Activated effector memory CD4-positive, alpha-beta T cell treated with Interleukin-2 at 50 U/mL for 16 hours (primary cell): ENCODE results near the gene VGLL4.
"Not testable (repeated sequence)": the region's sequence is repeated elsewhere in the genome, so short reads cannot be mapped to it uniquely, and the experiment has no call there.

Experiments
- DNase-seq: peaks from one replicate; pipeline ENCODE4 v3.0.0-alpha.2; 2020

Gene VGLL4

GRCh38 chr3:11582191-11582968 is 61.3 kb downstream of the VGLL4 start:
- no peak for DNase-seq

- DNase-seq = no peak
Measured at GRCh38 chr3:11581237-11582190, 62.2 kb downstream of the VGLL4 start.

GRCh38 chr3:11580645-11581044 is 63.1 kb downstream of the VGLL4 start:
- no peak for DNase-seq

DNA sequence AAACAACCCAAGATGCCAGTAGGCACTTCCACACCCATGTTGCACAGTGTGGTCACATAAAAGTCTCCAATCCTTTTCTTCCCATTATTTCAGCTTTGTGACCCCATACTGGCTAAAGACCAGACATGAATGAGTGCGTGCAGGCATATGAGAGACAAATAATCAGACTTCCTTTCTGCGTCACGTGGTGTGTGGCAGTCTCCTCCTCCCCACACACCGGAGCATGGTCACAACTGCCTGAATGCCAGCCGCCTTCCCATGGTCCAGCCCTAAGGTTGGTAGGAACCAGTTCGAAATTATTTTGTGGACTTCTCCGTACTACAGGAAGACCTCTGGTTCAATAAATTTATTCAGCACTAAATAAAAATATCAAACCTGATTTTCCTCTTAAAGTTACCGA is 65.5 kb downstream of the VGLL4 start:
- no peak for DNase-seq

GRCh38 chr3:11576453-11576852 is 67.3 kb downstream of the VGLL4 start:
- DNase-seq = no peak

- no peak for DNase-seq
Measured at GRCh38 chr3:11575677-11576076, 68.0 kb downstream of the VGLL4 start.

DNA sequence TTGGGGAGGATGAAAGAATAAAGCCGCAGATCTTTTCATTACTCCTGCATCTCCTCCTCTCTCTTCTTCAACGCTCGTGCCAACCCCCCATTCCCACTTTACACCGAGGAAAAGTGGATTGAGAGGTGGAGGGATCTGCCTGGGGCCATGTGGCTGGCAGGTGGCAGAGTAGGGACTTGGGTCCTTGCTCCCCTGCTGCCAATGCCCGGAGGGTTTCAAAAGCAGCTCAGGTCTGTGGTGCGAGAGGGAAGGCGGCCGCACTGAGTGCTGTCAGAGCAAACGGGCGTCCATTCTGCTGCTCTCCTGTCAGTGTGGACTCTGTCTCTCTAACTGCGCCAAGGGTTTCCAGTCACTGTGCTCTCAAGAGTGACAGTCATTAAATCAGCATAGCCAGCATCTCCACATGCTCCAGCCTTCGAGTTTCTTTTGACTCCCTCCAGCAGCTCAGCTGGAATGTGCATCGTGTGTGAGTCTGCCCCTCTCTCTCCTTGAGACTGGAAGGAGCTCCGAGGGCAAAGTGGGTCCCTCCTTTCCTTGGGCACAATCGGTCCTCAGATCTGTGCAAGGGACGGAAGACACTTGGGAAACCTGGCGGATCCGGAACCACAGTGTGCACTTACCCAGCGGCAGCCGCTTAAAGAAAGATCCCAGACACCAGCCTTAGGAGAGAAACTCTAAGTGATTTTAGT is 68.6 kb downstream of the VGLL4 start:
- DNase-seq = no peak

GRCh38 chr3:11572660-11573059 is 71.1 kb downstream of the VGLL4 start:
- DNase-seq = not testable (repeated sequence)

- no peak for DNase-seq
Measured at GRCh38 chr3:11570789-11571495, 72.8 kb downstream of the VGLL4 start.

GRCh38 chr3:11570251-11570650 is 73.5 kb downstream of the VGLL4 start:
- DNase-seq = no peak

- no peak for DNase-seq
Measured at GRCh38 chr3:11569156-11569741, 74.5 kb downstream of the VGLL4 start.

- DNase-seq = no peak
Measured at GRCh38 chr3:11568503-11569155, 75.1 kb downstream of the VGLL4 start.

DNA sequence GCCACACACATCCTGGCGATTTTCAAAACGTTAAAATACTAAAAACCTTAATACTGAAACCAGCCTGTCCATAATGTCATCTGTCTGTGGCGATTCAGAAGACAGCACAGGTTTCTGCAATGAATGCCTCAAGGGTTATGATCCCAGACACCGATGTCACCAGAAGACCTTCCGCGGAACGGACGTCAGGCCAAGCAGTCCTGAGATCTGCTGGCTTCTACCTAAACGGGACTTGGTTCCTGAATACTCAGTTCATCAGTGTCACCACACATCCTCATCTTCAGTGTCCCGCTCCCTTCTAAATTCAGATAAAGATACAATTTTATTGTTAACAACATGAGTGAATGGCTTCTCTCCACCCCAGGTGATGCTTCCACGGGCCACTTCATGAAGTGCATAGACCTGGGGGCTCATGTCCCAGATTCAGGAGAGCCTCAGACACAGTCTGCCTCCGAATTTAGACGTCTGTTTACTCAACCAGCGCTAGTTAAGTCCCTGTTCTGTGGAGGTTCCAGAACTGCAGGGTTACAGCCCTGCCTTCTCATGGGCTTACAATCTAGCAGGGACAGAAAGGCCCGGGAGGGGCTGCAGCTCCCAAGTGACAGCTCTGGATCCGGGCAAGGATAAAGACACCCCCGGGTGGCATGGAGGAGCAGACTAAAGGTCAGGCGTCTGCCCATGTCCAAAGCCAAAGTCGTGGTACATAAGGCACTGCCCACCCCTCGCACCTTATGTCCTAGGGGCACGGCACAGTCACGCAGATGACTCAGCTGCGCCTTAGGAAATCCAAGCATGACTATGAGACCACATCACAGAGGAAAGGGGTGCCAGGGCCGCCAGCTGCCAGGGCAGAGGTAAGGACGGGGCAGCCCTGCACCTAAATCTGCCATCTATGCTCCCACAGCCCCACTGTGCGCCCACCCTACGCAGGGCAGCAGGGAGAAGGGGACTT is 75.9 kb downstream of the VGLL4 start:
- no peak for DNase-seq

GRCh38 chr3:11566916-11567315 is 76.8 kb downstream of the VGLL4 start:
- no peak for DNase-seq

- DNase-seq = no peak
Measured at GRCh38 chr3:11566478-11566877, 77.2 kb downstream of the VGLL4 start.

- DNase-seq = no peak
Measured at GRCh38 chr3:11565932-11566331, 77.8 kb downstream of the VGLL4 start.

DNA sequence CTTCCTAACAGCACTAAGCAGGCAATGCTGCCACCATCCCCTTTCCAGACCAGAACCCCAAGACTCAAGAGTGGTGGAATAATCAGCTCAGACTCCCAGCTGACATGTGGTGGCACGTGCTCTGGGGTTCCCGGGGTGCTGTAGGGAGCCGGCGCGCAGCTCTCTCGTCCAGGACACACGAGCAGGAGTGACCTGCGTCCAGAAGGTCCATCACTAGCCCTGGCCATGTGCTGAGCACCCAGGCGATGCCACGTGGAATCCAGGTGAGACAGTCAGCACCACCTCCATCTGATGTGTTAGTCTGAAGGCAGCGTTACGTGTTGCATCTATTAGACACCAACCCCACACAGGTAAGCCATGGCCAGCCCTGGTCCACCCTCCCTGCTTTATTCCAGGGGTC is 78.2 kb downstream of the VGLL4 start:
- DNase-seq = no peak

- no peak for DNase-seq
Measured at GRCh38 chr3:11565072-11565471, 78.6 kb downstream of the VGLL4 start.

DNA sequence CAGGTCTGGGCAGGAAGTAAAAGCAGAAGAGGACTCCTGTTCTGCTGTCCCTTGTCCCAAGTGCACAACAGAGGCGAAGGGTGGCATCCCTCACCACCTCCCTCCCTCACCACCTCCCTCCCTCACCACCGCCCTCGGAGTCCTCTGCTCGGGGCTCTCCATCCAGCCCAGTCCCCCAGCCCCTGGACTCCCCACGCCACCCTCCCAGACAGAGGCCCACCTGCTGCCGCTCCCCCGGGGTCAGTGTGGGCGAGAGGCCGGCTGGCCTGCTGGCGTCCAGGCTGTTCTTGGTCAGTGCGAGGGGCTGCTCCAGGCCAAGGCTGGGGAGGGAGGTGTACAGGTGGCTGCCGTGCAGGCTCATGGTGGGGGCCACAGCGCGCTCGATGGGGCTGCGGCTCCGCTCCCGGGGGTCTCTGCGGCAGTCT is 79.1 kb downstream of the VGLL4 start:
- DNase-seq = no peak

DNA sequence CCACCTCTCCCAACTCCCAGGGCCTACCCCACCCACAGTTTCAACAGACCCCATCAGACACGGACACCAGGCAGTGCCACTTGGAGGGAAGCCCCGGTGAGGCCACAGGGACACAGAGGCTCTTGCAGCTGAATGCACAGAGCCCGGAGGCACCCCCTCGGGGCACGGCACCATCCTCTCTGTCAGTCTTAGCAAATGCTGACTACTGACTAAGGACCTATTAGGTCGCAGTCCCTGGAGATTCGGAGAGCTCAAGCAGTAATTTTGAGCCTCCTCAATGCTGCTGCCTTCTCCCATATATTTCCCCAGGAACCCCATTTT is 79.9 kb downstream of the VGLL4 start:
- no peak for DNase-seq
